SK-N-SH treated with all-trans-retinoic acid at 6 μM for 48 hours (cell line): Measurements from ENCODE around the gene IFI6.
"Not testable (repeated sequence)": the region's sequence is repeated elsewhere in the genome, so short reads cannot be mapped to it uniquely, and the experiment has no call there.

ENCODE experiments used
- ARNTL ChIP-seq: fragments of 450-650 bp; formaldehyde crosslinking; IDR thresholded peaks from 2 replicates; pipeline ENCODE4 v1.5.0; 2020; ENCODE audit warnings: low read depth, mild to moderate bottlenecking, moderate library complexity, borderline replicate concordance
- GLIS3 ChIP-seq: fragments of 250-450 bp; sonication (Bioruptor Pico); IDR thresholded peaks from 2 replicates; pipeline ENCODE4 v1.5.0; 2020; ENCODE audit warnings: mild to moderate bottlenecking, moderate library complexity
- ISL1 ChIP-seq: fragments of 250-450 bp; sonication (Bioruptor Pico); IDR thresholded peaks from 2 replicates; pipeline ENCODE4 v2.1.2; 2022; ENCODE audit warnings: mild to moderate bottlenecking, moderate library complexity
- PPARA ChIP-seq: fragments of 250-450 bp; sonication (Bioruptor Pico); IDR thresholded peaks from 2 replicates; pipeline ENCODE4 v1.5.0; 2020; ENCODE audit warnings: mild to moderate bottlenecking, borderline replicate concordance
- RARB ChIP-seq: fragments of 250-450 bp; sonication (Bioruptor Pico); IDR thresholded peaks from 2 replicates; pipeline ENCODE4 v1.8.0; 2021; ENCODE audit warnings: mild to moderate bottlenecking, moderate library complexity
- TCF4 ChIP-seq: fragments of 250-450 bp; sonication (Bioruptor Pico); IDR thresholded peaks from 2 replicates; pipeline ENCODE4 v1.8.0; 2021; ENCODE audit warnings: mild to moderate bottlenecking, moderate library complexity, borderline replicate concordance
- TSHZ2 ChIP-seq: fragments of 250-450 bp; sonication (Bioruptor Pico); IDR thresholded peaks from 2 replicates; pipeline ENCODE4 v1.5.0; 2020; ENCODE audit warnings: mild to moderate bottlenecking, moderate library complexity
- ZFP3 ChIP-seq: fragments of 250-450 bp; sonication (Bioruptor Pico); IDR thresholded peaks from 2 replicates; pipeline ENCODE4 v1.5.0; 2020; ENCODE audit warnings: mild to moderate bottlenecking, moderate library complexity
- ZNF70 ChIP-seq: fragments of 450-650 bp; formaldehyde crosslinking; IDR thresholded peaks from 2 replicates; pipeline ENCODE4 v1.5.0; 2020; ENCODE audit warnings: mild to moderate bottlenecking, moderate library complexity
- ZNF8 ChIP-seq: fragments of 450-650 bp; formaldehyde crosslinking; IDR thresholded peaks from 2 replicates; pipeline ENCODE4 v1.5.0; 2020; ENCODE audit warnings: mild to moderate bottlenecking, moderate library complexity
- TF ChIP-seq, protein P1 (sequence below): fragments of 250-450 bp; sonication (Bioruptor Pico); IDR thresholded peaks from 2 replicates; pipeline ENCODE4 v1.5.1; 2020; ENCODE audit warnings: low read depth, mild to moderate bottlenecking, moderate library complexity
- TF ChIP-seq, protein P2 (sequence below): fragments of 250-450 bp; sonication (Bioruptor Pico); IDR thresholded peaks from 2 replicates; pipeline ENCODE4 v1.5.1; 2021; ENCODE audit warnings: mild to moderate bottlenecking, moderate library complexity

DNA sequence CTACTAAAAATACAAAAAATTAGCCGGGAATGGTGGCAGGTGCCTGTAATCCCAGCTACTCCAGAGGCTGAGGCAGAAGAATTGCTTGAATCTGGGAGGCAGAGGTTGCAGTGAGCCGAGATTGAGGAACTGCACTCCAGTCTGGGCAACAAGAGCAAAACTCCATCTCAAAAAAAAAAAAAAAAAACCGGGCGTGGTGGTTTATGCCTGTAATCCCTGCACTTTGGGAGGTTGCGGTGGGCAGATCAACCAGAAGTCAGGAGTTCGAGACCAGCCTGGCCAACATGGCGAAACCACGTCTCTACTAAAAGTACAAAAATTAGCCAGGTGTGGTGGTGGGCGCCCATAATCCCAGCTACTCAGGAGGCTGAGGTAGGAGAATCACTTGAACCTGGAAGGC is 31.5 kb downstream of the IFI6 start:
- not testable (repeated sequence) for TF ChIP-seq TCF4; ARNTL (CRISPR knock-in tag); ZFP3 (CRISPR knock-in tag); ZNF8; ISL1; ZNF70; GLIS3; TSHZ2 (CRISPR knock-in tag); PPARA (CRISPR knock-in tag); RARB
- TF ChIP-seq, protein P1, sequence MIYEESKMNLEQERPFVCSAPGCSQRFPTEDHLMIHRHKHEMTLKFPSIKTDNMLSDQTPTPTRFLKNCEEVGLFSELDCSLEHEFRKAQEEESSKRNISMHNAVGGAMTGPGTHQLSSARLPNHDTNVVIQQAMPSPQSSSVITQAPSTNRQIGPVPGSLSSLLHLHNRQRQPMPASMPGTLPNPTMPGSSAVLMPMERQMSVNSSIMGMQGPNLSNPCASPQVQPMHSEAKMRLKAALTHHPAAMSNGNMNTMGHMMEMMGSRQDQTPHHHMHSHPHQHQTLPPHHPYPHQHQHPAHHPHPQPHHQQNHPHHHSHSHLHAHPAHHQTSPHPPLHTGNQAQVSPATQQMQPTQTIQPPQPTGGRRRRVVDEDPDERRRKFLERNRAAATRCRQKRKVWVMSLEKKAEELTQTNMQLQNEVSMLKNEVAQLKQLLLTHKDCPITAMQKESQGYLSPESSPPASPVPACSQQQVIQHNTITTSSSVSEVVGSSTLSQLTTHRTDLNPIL (CRISPR knock-in tag): not testable (repeated sequence)
- TF ChIP-seq, protein P2, sequence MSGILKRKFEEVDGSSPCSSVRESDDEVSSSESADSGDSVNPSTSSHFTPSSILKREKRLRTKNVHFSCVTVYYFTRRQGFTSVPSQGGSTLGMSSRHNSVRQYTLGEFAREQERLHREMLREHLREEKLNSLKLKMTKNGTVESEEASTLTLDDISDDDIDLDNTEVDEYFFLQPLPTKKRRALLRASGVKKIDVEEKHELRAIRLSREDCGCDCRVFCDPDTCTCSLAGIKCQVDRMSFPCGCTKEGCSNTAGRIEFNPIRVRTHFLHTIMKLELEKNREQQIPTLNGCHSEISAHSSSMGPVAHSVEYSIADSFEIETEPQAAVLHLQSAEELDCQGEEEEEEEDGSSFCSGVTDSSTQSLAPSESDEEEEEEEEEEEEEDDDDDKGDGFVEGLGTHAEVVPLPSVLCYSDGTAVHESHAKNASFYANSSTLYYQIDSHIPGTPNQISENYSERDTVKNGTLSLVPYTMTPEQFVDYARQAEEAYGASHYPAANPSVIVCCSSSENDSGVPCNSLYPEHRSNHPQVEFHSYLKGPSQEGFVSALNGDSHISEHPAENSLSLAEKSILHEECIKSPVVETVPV (CRISPR knock-in tag): not testable (repeated sequence)
